Stimulated activated CD8-positive, alpha-beta memory T cell treated with anti-CD3 and anti-CD28 coated beads, Interleukin-15, amount 100 ng/mL, for 24 hours (primary cell): ENCODE measurements around the gene ANTXR1.
"Not testable (repeated sequence)": the region's sequence is repeated elsewhere in the genome, so short reads cannot be mapped to it uniquely, and the experiment has no call there.

Source experiments
- DNase-seq: peaks from one replicate; pipeline ENCODE4 v3.0.0-alpha.2; 2020; ENCODE audit warnings: low read depth

ANTXR1 gene

GRCh38 chr2:69166812-69167468, 154.0 kb downstream of the ANTXR1 start:
- DNase-seq = no peak

- no peak for DNase-seq
Measured at GRCh38 chr2:69167469-69167822, 154.5 kb downstream of the ANTXR1 start.

GRCh38 chr2:69168144-69168813, 155.3 kb downstream of the ANTXR1 start:
- no peak for DNase-seq

- DNase-seq = no peak
Measured at GRCh38 chr2:69168950-69169654, 156.1 kb downstream of the ANTXR1 start.

- DNase-seq = no peak
Measured at GRCh38 chr2:69169655-69170389, 156.8 kb downstream of the ANTXR1 start.

GRCh38 chr2:69170661-69171060, 157.7 kb downstream of the ANTXR1 start:
- DNase-seq = no peak

GRCh38 chr2:69171116-69171896, 158.3 kb downstream of the ANTXR1 start:
- no peak for DNase-seq

- no peak for DNase-seq
Measured at GRCh38 chr2:69171897-69172525, 159.0 kb downstream of the ANTXR1 start.

GRCh38 chr2:69173706-69174105, 160.7 kb downstream of the ANTXR1 start:
- no peak for DNase-seq

- DNase-seq = not testable (repeated sequence)
Measured at GRCh38 chr2:69174211-69174610, 161.2 kb downstream of the ANTXR1 start.

- DNase-seq = no peak
Measured at GRCh38 chr2:69175790-69176715, 163.1 kb downstream of the ANTXR1 start.

GRCh38 chr2:69177063-69177771, 164.2 kb downstream of the ANTXR1 start:
- DNase-seq = no peak

- DNase-seq = no peak
Measured at GRCh38 chr2:69177785-69178636, 165.0 kb downstream of the ANTXR1 start.

- no peak for DNase-seq
Measured at GRCh38 chr2:69178756-69179155, 165.8 kb downstream of the ANTXR1 start.

- no peak for DNase-seq
Measured at GRCh38 chr2:69180227-69180626, 167.2 kb downstream of the ANTXR1 start.

GRCh38 chr2:69180974-69181373, 168.0 kb downstream of the ANTXR1 start:
- DNase-seq = no peak

- no peak for DNase-seq
Measured at GRCh38 chr2:69181806-69182427, 168.9 kb downstream of the ANTXR1 start.

- no peak for DNase-seq
Measured at GRCh38 chr2:69183659-69184058, 170.7 kb downstream of the ANTXR1 start.
